Stimulated activated CD8-positive, alpha-beta memory T cell treated with anti-CD3 and anti-CD28 coated beads, Interleukin-4, amount 100 ng/mL, for 24 hours (primary cell): ENCODE measurements around the gene UTP14C.
"Not testable (repeated sequence)": the region's sequence is repeated elsewhere in the genome, so short reads cannot be mapped to it uniquely, and the experiment has no call there.

Experiments used
- DNase-seq: peaks from one replicate; pipeline ENCODE4 v3.0.0-alpha.2; 2020; ENCODE audit warnings: low read depth

Gene UTP14C

GRCh38 chr13:52024481-52024880, at the start of gene UTP14C:
Gene UTP14C, plus strand, starts transcription at chr13:52024691. Its CDS starts 4,114 bp downstream, at chr13:52028805.
- no peak for DNase-seq

GRCh38 chr13:51976423-51976822, 48.1 kb upstream of the UTP14C start:
- DNase-seq, result no peak

- DNase-seq, result no peak
Measured at GRCh38 chr13:51976890-51977289, 47.6 kb upstream of the UTP14C start.

GRCh38 chr13:51977625-51978024, 46.9 kb upstream of the UTP14C start:
- DNase-seq, result no peak

- DNase-seq, result no peak
Measured at GRCh38 chr13:51978796-51979556, 45.5 kb upstream of the UTP14C start.

- DNase-seq, result no peak
Measured at GRCh38 chr13:51980908-51981307, 43.6 kb upstream of the UTP14C start.

GRCh38 chr13:51981355-51981754, 43.1 kb upstream of the UTP14C start:
- no peak for DNase-seq

GRCh38 chr13:51983292-51983691, 41.2 kb upstream of the UTP14C start:
- not testable (repeated sequence) for DNase-seq

GRCh38 chr13:51984904-51985303, 39.6 kb upstream of the UTP14C start:
- DNase-seq, result not testable (repeated sequence)

- DNase-seq, result no peak
Measured at GRCh38 chr13:51988988-51989618, 35.4 kb upstream of the UTP14C start.

- DNase-seq, result no peak
Measured at GRCh38 chr13:51993713-51994112, 30.8 kb upstream of the UTP14C start.

GRCh38 chr13:51995677-51996551, 28.6 kb upstream of the UTP14C start:
- DNase-seq, result no peak

- DNase-seq, result no peak
Measured at GRCh38 chr13:51996641-51997040, 27.9 kb upstream of the UTP14C start.

GRCh38 chr13:51997186-51997585, 27.3 kb upstream of the UTP14C start:
- no peak for DNase-seq

- no peak for DNase-seq
Measured at GRCh38 chr13:51997641-51998330, 26.7 kb upstream of the UTP14C start.

- no peak for DNase-seq
Measured at GRCh38 chr13:51998723-51999509, 25.6 kb upstream of the UTP14C start.

- no peak for DNase-seq
Measured at GRCh38 chr13:51999510-51999911, 25.0 kb upstream of the UTP14C start.

- no peak for DNase-seq
Measured at GRCh38 chr13:51999921-52000320, 24.6 kb upstream of the UTP14C start.

GRCh38 chr13:52001120-52001731, 23.3 kb upstream of the UTP14C start:
- DNase-seq, result no peak

- no peak for DNase-seq
Measured at GRCh38 chr13:52002361-52002760, 22.1 kb upstream of the UTP14C start.

GRCh38 chr13:52003541-52003940, 20.9 kb upstream of the UTP14C start:
- DNase-seq, result no peak
